NCI-H2171 (cell line): Measurements from ENCODE around the gene CFAP251.
A peak's percentile ranks its signal among the peaks of the same experiment; 100 is the strongest.
"Not testable (repeated sequence)": the region's sequence is repeated elsewhere in the genome, so short reads cannot be mapped to it uniquely, and the experiment has no call there.

Experiments
- DNase-seq: peaks from one replicate; lab custom pipeline; 2025; lab: John Stamatoyannopoulos, UW

Gene CFAP251

GRCh38 chr12:121917950-121918678 is at the start of gene CFAP251:
TSS of gene CFAP251 (plus strand) at chr12:121918592. CDS start at chr12:121921306, 2,714 bp downstream.
- DNase-seq, result peak; percentile 91

- DNase-seq, result not testable (repeated sequence)
Observed at GRCh38 chr12:121869229-121869628, 49.2 kb upstream of the CFAP251 start.

- DNase-seq, result no peak
Observed at GRCh38 chr12:121871467-121871866, 46.9 kb upstream of the CFAP251 start.

GRCh38 chr12:121872546-121873215 is 45.7 kb upstream of the CFAP251 start:
- DNase-seq, result no peak

GRCh38 chr12:121873216-121873569 is 45.2 kb upstream of the CFAP251 start:
- DNase-seq, result no peak

GRCh38 chr12:121874071-121874470 is 44.3 kb upstream of the CFAP251 start:
- no peak for DNase-seq

- no peak for DNase-seq
Observed at GRCh38 chr12:121875582-121875981, 42.8 kb upstream of the CFAP251 start.

GRCh38 chr12:121876080-121876447 is 42.3 kb upstream of the CFAP251 start:
- not testable (repeated sequence) for DNase-seq

- no peak for DNase-seq
Observed at GRCh38 chr12:121883315-121883660, 35.1 kb upstream of the CFAP251 start.

- DNase-seq, result not testable (repeated sequence)
Observed at GRCh38 chr12:121885129-121885528, 33.3 kb upstream of the CFAP251 start.

GRCh38 chr12:121888083-121888477 is 30.3 kb upstream of the CFAP251 start:
- DNase-seq, result no peak

- peak; percentile 99 for DNase-seq
Observed at GRCh38 chr12:121888478-121889273, 29.7 kb upstream of the CFAP251 start, which contains the start of gene PSMD9. TSS of gene PSMD9 (plus strand) at chr12:121888790. CDS start at chr12:121888857, 67 bp downstream.

- no peak for DNase-seq
Observed at GRCh38 chr12:121889274-121889624, 29.1 kb upstream of the CFAP251 start.

GRCh38 chr12:121889661-121890060 is 28.7 kb upstream of the CFAP251 start:
- not testable (repeated sequence) for DNase-seq

- DNase-seq, result no peak
Observed at GRCh38 chr12:121892673-121893561, 25.5 kb upstream of the CFAP251 start.

GRCh38 chr12:121893961-121894460 is 24.4 kb upstream of the CFAP251 start:
- DNase-seq, result no peak

GRCh38 chr12:121894633-121895032 is 23.8 kb upstream of the CFAP251 start:
- DNase-seq, result no peak

GRCh38 chr12:121898287-121898686 is 20.1 kb upstream of the CFAP251 start:
- DNase-seq, result no peak

GRCh38 chr12:121899590-121899989 is 18.8 kb upstream of the CFAP251 start:
- DNase-seq, result no peak

GRCh38 chr12:121903202-121903601 is 15.2 kb upstream of the CFAP251 start:
- DNase-seq, result no peak

- no peak for DNase-seq
Observed at GRCh38 chr12:121905746-121906145, 12.6 kb upstream of the CFAP251 start.

- DNase-seq, result no peak
Observed at GRCh38 chr12:121908702-121909101, 9.7 kb upstream of the CFAP251 start.
